HEK293 (cell line): Measurements from ENCODE around the gene HES5.

Source experiments
- CTCF ChIA-PET: fragments of 350-600 bp; formaldehyde crosslinking; extraction: SDS; loops from one replicate; lab custom pipeline; 2021; ENCODE audit warnings: antibody characterized with exemption; lab: Yijun Ruan, JAX
- POLR2A ChIA-PET: fragments of 300-600 bp; formaldehyde crosslinking; extraction: SDS; loops from one replicate; lab custom pipeline; 2020; ENCODE audit warnings: antibody characterized with exemption, inconsistent platforms; lab: Yijun Ruan, JAX
- H3K27ac ChIP-seq: fragments of 200-500 bp; sonication (Bioruptor generic); 2 replicates; pipeline ENCODE4 v1.5.1; 2014; ENCODE audit warnings: low read depth, low read length, control low read depth, inconsistent platforms; ENCODE audit errors: extremely low read depth
- H3K36me3 ChIP-seq, 2 experiments: fragments of 200-500 bp in 1 of 2; sonication (Bioruptor generic) in 1 of 2; 1 replicate in 1 of 2; 2 replicates in 1 of 2; pipeline ENCODE4 v1.5.1; 2014 to 2017; ENCODE audit warnings: inconsistent platforms in 2 of 2, low read length in 2 of 2; ENCODE audit not compliant: control insufficient read depth in 2 of 2, insufficient read depth in 1 of 2
- H3K4me1 ChIP-seq: fragments of 200-500 bp; sonication (Bioruptor generic); 2 replicates; pipeline ENCODE4 v1.5.1; 2014; ENCODE audit warnings: mild to moderate bottlenecking, low read length, inconsistent platforms; ENCODE audit not compliant: control insufficient read depth, insufficient read depth
- H3K4me3 ChIP-seq: 2 replicates; pipeline ENCODE4 v1.5.1; 2011; ENCODE audit warnings: low read depth, mild to moderate bottlenecking, control low read depth, low read length, moderate library complexity
- H3K9me3 ChIP-seq: fragments of 200-500 bp; sonication (Bioruptor generic); 2 replicates; pipeline ENCODE4 v1.5.1; 2014; ENCODE audit warnings: low read depth, low read length, inconsistent platforms; ENCODE audit not compliant: control insufficient read depth, insufficient read depth
- CTCF ChIP-seq: fragments of 450-650 bp; formaldehyde crosslinking; IDR thresholded peaks from 2 replicates; pipeline ENCODE4 v1.5.1; 2016; ENCODE audit warnings: missing biosample characterization, missing genetic modification characterization
- PBX3 ChIP-seq: sonication (generic); formaldehyde crosslinking; IDR thresholded peaks from 2 replicates; pipeline ENCODE4 v1.8.1; 2022; ENCODE audit warnings: mild to moderate bottlenecking, moderate library complexity, missing genetic modification reagents
- ZIC2 ChIP-seq: fragments of 450-650 bp; formaldehyde crosslinking; IDR thresholded peaks from 2 replicates; pipeline ENCODE4 v1.5.1; 2016; ENCODE audit warnings: missing biosample characterization, missing genetic modification characterization
- ZNF121 ChIP-seq: fragments of 450-650 bp; formaldehyde crosslinking; IDR thresholded peaks from 2 replicates; pipeline ENCODE4 v1.5.1; 2016; ENCODE audit warnings: missing biosample characterization, missing genetic modification characterization
- ZNF202 ChIP-seq: fragments of 450-650 bp; formaldehyde crosslinking; IDR thresholded peaks from 2 replicates; pipeline ENCODE4 v1.5.1; 2016; ENCODE audit warnings: missing biosample characterization, missing genetic modification characterization, borderline replicate concordance
- ZNF211 ChIP-seq: fragments of 450-650 bp; formaldehyde crosslinking; IDR thresholded peaks from 2 replicates; pipeline ENCODE4 v1.5.1; 2016; ENCODE audit warnings: low read depth, missing biosample characterization, missing genetic modification characterization
- ZNF266 ChIP-seq: fragments of 450-650 bp; formaldehyde crosslinking; IDR thresholded peaks from 2 replicates; pipeline ENCODE4 v1.5.1; 2016; ENCODE audit warnings: missing biosample characterization, missing genetic modification characterization, low read depth
- ZNF274 ChIP-seq, 2 experiments: fragments of 200-500 bp in 1 of 2; fragments of 450-650 bp in 1 of 2; sonication (Bioruptor generic) in 1 of 2; formaldehyde crosslinking in 1 of 2; IDR thresholded peaks; 2 replicates each; pipeline versions ENCODE4 v1.5.1 to v1.6.1; 2014 to 2016; ENCODE audit warnings: borderline replicate concordance in 1 of 2, inconsistent platforms in 1 of 2, low read length in 1 of 2, missing biosample characterization in 1 of 2, missing genetic modification characterization in 1 of 2
- ZNF555 ChIP-seq: fragments of 450-650 bp; formaldehyde crosslinking; conservative IDR thresholded peaks from 2 replicates; pipeline ENCODE4 v1.5.1; 2017; ENCODE audit warnings: missing biosample characterization, mild to moderate bottlenecking, missing genetic modification characterization, inconsistent platforms
- ZNF596 ChIP-seq: fragments of 450-650 bp; IDR thresholded peaks from 2 replicates; pipeline ENCODE4 v1.5.0; 2018; ENCODE audit warnings: missing biosample characterization, mild to moderate bottlenecking, missing genetic modification characterization, moderate library complexity
- TF ChIP-seq, protein P1 (sequence below): fragments of 450-650 bp; formaldehyde crosslinking; IDR thresholded peaks from 2 replicates; pipeline ENCODE4 v1.5.1; 2016; ENCODE audit warnings: missing biosample characterization, missing genetic modification characterization, borderline replicate concordance
- TF ChIP-seq, protein P2 (sequence below): fragments of 450-650 bp; formaldehyde crosslinking; IDR thresholded peaks from 2 replicates; pipeline ENCODE4 v1.5.1; 2016; ENCODE audit warnings: missing biosample characterization, missing genetic modification characterization

The HES5 gene

GRCh38 chr1:2502210-2502609, 27.9 kb downstream of the HES5 start (continued):
- TF ChIP-seq, protein P1, sequence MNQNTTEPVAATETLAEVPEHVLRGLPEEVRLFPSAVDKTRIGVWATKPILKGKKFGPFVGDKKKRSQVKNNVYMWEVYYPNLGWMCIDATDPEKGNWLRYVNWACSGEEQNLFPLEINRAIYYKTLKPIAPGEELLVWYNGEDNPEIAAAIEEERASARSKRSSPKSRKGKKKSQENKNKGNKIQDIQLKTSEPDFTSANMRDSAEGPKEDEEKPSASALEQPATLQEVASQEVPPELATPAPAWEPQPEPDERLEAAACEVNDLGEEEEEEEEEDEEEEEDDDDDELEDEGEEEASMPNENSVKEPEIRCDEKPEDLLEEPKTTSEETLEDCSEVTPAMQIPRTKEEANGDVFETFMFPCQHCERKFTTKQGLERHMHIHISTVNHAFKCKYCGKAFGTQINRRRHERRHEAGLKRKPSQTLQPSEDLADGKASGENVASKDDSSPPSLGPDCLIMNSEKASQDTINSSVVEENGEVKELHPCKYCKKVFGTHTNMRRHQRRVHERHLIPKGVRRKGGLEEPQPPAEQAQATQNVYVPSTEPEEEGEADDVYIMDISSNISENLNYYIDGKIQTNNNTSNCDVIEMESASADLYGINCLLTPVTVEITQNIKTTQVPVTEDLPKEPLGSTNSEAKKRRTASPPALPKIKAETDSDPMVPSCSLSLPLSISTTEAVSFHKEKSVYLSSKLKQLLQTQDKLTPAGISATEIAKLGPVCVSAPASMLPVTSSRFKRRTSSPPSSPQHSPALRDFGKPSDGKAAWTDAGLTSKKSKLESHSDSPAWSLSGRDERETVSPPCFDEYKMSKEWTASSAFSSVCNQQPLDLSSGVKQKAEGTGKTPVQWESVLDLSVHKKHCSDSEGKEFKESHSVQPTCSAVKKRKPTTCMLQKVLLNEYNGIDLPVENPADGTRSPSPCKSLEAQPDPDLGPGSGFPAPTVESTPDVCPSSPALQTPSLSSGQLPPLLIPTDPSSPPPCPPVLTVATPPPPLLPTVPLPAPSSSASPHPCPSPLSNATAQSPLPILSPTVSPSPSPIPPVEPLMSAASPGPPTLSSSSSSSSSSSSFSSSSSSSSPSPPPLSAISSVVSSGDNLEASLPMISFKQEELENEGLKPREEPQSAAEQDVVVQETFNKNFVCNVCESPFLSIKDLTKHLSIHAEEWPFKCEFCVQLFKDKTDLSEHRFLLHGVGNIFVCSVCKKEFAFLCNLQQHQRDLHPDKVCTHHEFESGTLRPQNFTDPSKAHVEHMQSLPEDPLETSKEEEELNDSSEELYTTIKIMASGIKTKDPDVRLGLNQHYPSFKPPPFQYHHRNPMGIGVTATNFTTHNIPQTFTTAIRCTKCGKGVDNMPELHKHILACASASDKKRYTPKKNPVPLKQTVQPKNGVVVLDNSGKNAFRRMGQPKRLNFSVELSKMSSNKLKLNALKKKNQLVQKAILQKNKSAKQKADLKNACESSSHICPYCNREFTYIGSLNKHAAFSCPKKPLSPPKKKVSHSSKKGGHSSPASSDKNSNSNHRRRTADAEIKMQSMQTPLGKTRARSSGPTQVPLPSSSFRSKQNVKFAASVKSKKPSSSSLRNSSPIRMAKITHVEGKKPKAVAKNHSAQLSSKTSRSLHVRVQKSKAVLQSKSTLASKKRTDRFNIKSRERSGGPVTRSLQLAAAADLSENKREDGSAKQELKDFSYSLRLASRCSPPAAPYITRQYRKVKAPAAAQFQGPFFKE: no peak
- TF ChIP-seq CTCF (tag by site-specific recombination): no peak
- TF ChIP-seq PBX3 (CRISPR knock-in tag): no peak
- no peak for TF ChIP-seq ZNF596 (tag by site-specific recombination)
- TF ChIP-seq ZIC2 (tag by site-specific recombination): no peak
- no peak for TF ChIP-seq ZNF555
- TF ChIP-seq, protein P2, sequence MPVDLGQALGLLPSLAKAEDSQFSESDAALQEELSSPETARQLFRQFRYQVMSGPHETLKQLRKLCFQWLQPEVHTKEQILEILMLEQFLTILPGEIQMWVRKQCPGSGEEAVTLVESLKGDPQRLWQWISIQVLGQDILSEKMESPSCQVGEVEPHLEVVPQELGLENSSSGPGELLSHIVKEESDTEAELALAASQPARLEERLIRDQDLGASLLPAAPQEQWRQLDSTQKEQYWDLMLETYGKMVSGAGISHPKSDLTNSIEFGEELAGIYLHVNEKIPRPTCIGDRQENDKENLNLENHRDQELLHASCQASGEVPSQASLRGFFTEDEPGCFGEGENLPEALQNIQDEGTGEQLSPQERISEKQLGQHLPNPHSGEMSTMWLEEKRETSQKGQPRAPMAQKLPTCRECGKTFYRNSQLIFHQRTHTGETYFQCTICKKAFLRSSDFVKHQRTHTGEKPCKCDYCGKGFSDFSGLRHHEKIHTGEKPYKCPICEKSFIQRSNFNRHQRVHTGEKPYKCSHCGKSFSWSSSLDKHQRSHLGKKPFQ: no peak

GRCh38 chr1:2501820-2502119, 28.3 kb downstream of the HES5 start:
- ChIA-PET CTCF (no interaction called here), POLR2A (interaction anchor here (1.6 kb wide), 1 partner anchor 44 kb away, joined by 4 read pairs; no protein-coding TSS in a partner anchor)
- Histone ChIP-seq H3K4me3 (no peak overlapping the region), H3K36me3 (peaks cover 0 to under 1% of the 10 kb centered on the region in 2 experiments; a peak in 1 of 3 replicates), H3K27ac (no peak overlapping the region), H3K9me3 (no peaks in the 10 kb centered on the region), H3K4me1 (no peaks in the 10 kb centered on the region)
- TF ChIP-seq ZNF121 (tag by site-specific recombination) (no peak), ZNF202 (tag by site-specific recombination) (no peak), ZNF211 (tag by site-specific recombination) (no peak), ZNF274 (IDR thresholded peaks at IDR 0.05; ENCODE audit: low read length) (no peak), ZNF274 (tag by site-specific recombination; IDR thresholded peaks at IDR 0.05; ENCODE audit: borderline replicate concordance) (no peak), ZNF266 (tag by site-specific recombination) (no peak)
